Measurements from ENCODE around the gene LRRTM1. TPM values are rescaled to one million over a fixed set of nuclear protein-coding genes. Genes with fewer than 3 reads are reported as not detected.

LRRTM1 gene
- total and polyA plus RNA-seq, 3 experiments from 2014 or later = not detected

- no peak for DNase-seq
- H3K27ac ChIP-seq (ENCODE audit: low read depth, low read length) = no peak overlapping the region
- no peak overlapping the region for H3K27ac Mint-ChIP-seq
- H3K36me3 Mint-ChIP-seq = no peaks in the 10 kb centered on the region
- H3K27me3 Mint-ChIP-seq = peaks cover 0 to 3% of the 10 kb centered on the region in 2 donors
- POLR2A ChIA-PET = no interaction called here
- H3K4me1 ChIP-seq (ENCODE audit: insufficient read depth, low read length) = no peaks in the 10 kb centered on the region
- H3K4me3 Mint-ChIP-seq = no peak overlapping the region
- CTCF ChIA-PET = no interaction called here
- H3K9me3 ChIP-seq (ENCODE audit: low read length) = no peaks in the 10 kb centered on the region
- H3K4me3 ChIP-seq (ENCODE audit: low read length) = no peak overlapping the region
- H3K36me3 ChIP-seq (ENCODE audit: insufficient read depth, low read length) = no peaks in the 10 kb centered on the region
- H3K4me1 Mint-ChIP-seq = no peaks in the 10 kb centered on the region
- H3K27me3 ChIP-seq (ENCODE audit: insufficient read depth, low read length, poor library complexity, severe bottlenecking) = no peaks in the 10 kb centered on the region
- peaks cover 2 to 16% (median 3%) of the 10 kb centered on the region in 5 donors for H3K9me3 Mint-ChIP-seq
These were observed 17.9 kb upstream of the LRRTM1 start for GRCh38 chr2:80322311-80322920.

- Mint-ChIP-seq H3K36me3 (peaks cover 0 to 2% (median 0%) of the 10 kb centered on the region in 3 donors), H3K27me3 (no peaks in the 10 kb centered on the region), H3K27ac (no peak overlapping the region), H3K4me3 (no peak overlapping the region), H3K4me1 (no peaks in the 10 kb centered on the region), H3K9me3 (peaks cover 0 to 17% (median 11%) of the 10 kb centered on the region in 5 donors)
- no peak for DNase-seq
- ChIA-PET CTCF (no interaction called here), POLR2A (no interaction called here)
- Histone ChIP-seq H3K4me1 (ENCODE audit: insufficient read depth, low read length) (no peaks in the 10 kb centered on the region), H3K27me3 (ENCODE audit: insufficient read depth, low read length, poor library complexity, severe bottlenecking) (no peaks in the 10 kb centered on the region), H3K4me3 (ENCODE audit: low read length) (no peak overlapping the region), H3K36me3 (ENCODE audit: insufficient read depth, low read length) (no peaks in the 10 kb centered on the region), H3K9me3 (ENCODE audit: low read length) (no peaks in the 10 kb centered on the region), H3K27ac (ENCODE audit: low read depth, low read length) (peak overlapping the region; percentile 14)
These were observed 7.8 kb upstream of the LRRTM1 start for GRCh38 chr2:80312282-80312839.

- POLR2A ChIA-PET = no interaction called here
These were observed 6.8 kb upstream of the LRRTM1 start for GRCh38 chr2:80311304-80311703.

GRCh38 chr2:80303006-80303908, 1.3 kb downstream of the LRRTM1 start:
- no peak overlapping the region for H3K27ac Mint-ChIP-seq
- no peaks in the 10 kb centered on the region for H3K9me3 ChIP-seq (ENCODE audit: low read length)
- no peaks in the 10 kb centered on the region for H3K36me3 ChIP-seq (ENCODE audit: insufficient read depth, low read length)
- H3K27me3 ChIP-seq (ENCODE audit: insufficient read depth, low read length, poor library complexity, severe bottlenecking) = no peaks in the 10 kb centered on the region
- no peak for DNase-seq
- POLR2A ChIA-PET = no interaction called here
- H3K27me3 Mint-ChIP-seq = peaks cover 12 to 36% of the 10 kb centered on the region in 2 donors
- no peaks in the 10 kb centered on the region for H3K4me1 ChIP-seq (ENCODE audit: insufficient read depth, low read length)
- H3K27ac ChIP-seq (ENCODE audit: low read depth, low read length) = no peak overlapping the region
- CTCF ChIA-PET = no interaction called here
- H3K9me3 Mint-ChIP-seq = peaks cover 2 to 29% (median 15%) of the 10 kb centered on the region in 5 donors
- no peaks in the 10 kb centered on the region for H3K4me1 Mint-ChIP-seq
- H3K36me3 Mint-ChIP-seq = no peaks in the 10 kb centered on the region
- H3K4me3 ChIP-seq (ENCODE audit: low read length) = no peak overlapping the region
- H3K4me3 Mint-ChIP-seq = no peak overlapping the region

More at GRCh38 chr2:80311304-80311703, 6.8 kb upstream of the LRRTM1 start:
- H3K4me3 ChIP-seq (ENCODE audit: low read length) = no peak overlapping the region
- H3K27me3 ChIP-seq (ENCODE audit: insufficient read depth, low read length, poor library complexity, severe bottlenecking) = no peaks in the 10 kb centered on the region
- no peak overlapping the region for H3K4me3 Mint-ChIP-seq
- no peaks in the 10 kb centered on the region for H3K4me1 ChIP-seq (ENCODE audit: insufficient read depth, low read length)
- H3K27ac ChIP-seq (ENCODE audit: low read depth, low read length) = no peak overlapping the region
- CTCF ChIA-PET = no interaction called here
- no peak overlapping the region for H3K27ac Mint-ChIP-seq
- no peak for DNase-seq
- no peaks in the 10 kb centered on the region for H3K9me3 ChIP-seq (ENCODE audit: low read length)
- H3K9me3 Mint-ChIP-seq = peaks cover 0 to 16% (median 11%) of the 10 kb centered on the region in 5 donors
- peaks cover 0 to 2% (median 0%) of the 10 kb centered on the region in 3 donors for H3K36me3 Mint-ChIP-seq
- no peaks in the 10 kb centered on the region for H3K4me1 Mint-ChIP-seq
- H3K27me3 Mint-ChIP-seq = peaks cover 0 to under 1% of the 10 kb centered on the region in 2 donors
- no peaks in the 10 kb centered on the region for H3K36me3 ChIP-seq (ENCODE audit: insufficient read depth, low read length)

GRCh38 chr2:80302314-80303005, 2.1 kb downstream of the LRRTM1 start:
- H3K4me1 ChIP-seq (ENCODE audit: insufficient read depth, low read length) = no peaks in the 10 kb centered on the region
- H3K9me3 Mint-ChIP-seq = peaks cover 0 to 27% (median 15%) of the 10 kb centered on the region in 5 donors
- peaks cover 12 to 36% of the 10 kb centered on the region in 2 donors for H3K27me3 Mint-ChIP-seq
- no peak overlapping the region for H3K4me3 ChIP-seq (ENCODE audit: low read length)
- no peak overlapping the region for H3K27ac Mint-ChIP-seq
- no peaks in the 10 kb centered on the region for H3K9me3 ChIP-seq (ENCODE audit: low read length)
- no peak overlapping the region for H3K4me3 Mint-ChIP-seq
- no peak overlapping the region for H3K27ac ChIP-seq (ENCODE audit: low read depth, low read length)
- ChIA-PET POLR2A (no interaction called here), CTCF (no interaction called here)
- no peaks in the 10 kb centered on the region for H3K27me3 ChIP-seq (ENCODE audit: insufficient read depth, low read length, poor library complexity, severe bottlenecking)
- H3K4me1 Mint-ChIP-seq = no peaks in the 10 kb centered on the region
- no peaks in the 10 kb centered on the region for H3K36me3 ChIP-seq (ENCODE audit: insufficient read depth, low read length)
- no peak for DNase-seq
- no peaks in the 10 kb centered on the region for H3K36me3 Mint-ChIP-seq

- no peak overlapping the region for H3K4me3 ChIP-seq (ENCODE audit: low read length)
- H3K27me3 Mint-ChIP-seq = peaks cover 12 to 36% of the 10 kb centered on the region in 2 donors
- H3K9me3 Mint-ChIP-seq = peaks cover 0 to 29% (median 15%) of the 10 kb centered on the region in 5 donors
- POLR2A ChIA-PET = no interaction called here
- CTCF ChIA-PET = no interaction called here
- H3K36me3 ChIP-seq (ENCODE audit: insufficient read depth, low read length) = no peaks in the 10 kb centered on the region
- H3K36me3 Mint-ChIP-seq = no peaks in the 10 kb centered on the region
- no peak overlapping the region for H3K4me3 Mint-ChIP-seq
- no peaks in the 10 kb centered on the region for H3K4me1 Mint-ChIP-seq
- H3K27ac ChIP-seq (ENCODE audit: low read depth, low read length) = no peak overlapping the region
- no peaks in the 10 kb centered on the region for H3K4me1 ChIP-seq (ENCODE audit: insufficient read depth, low read length)
- DNase-seq = no peak
- H3K27ac Mint-ChIP-seq = no peak overlapping the region
- no peaks in the 10 kb centered on the region for H3K27me3 ChIP-seq (ENCODE audit: insufficient read depth, low read length, poor library complexity, severe bottlenecking)
- no peaks in the 10 kb centered on the region for H3K9me3 ChIP-seq (ENCODE audit: low read length)
These were observed 2.6 kb downstream of the LRRTM1 start for GRCh38 chr2:80302001-80302313.

GRCh38 chr2:80300954-80301353, 3.6 kb downstream of the LRRTM1 start:
- H3K36me3 Mint-ChIP-seq = no peaks in the 10 kb centered on the region
- ChIA-PET CTCF (no interaction called here), POLR2A (no interaction called here)
- no peak overlapping the region for H3K4me3 Mint-ChIP-seq
- no peak overlapping the region for H3K27ac Mint-ChIP-seq
- peaks cover 12 to 33% of the 10 kb centered on the region in 2 donors for H3K27me3 Mint-ChIP-seq
- H3K4me1 ChIP-seq (ENCODE audit: insufficient read depth, low read length) = no peaks in the 10 kb centered on the region
- DNase-seq = no peak
- H3K9me3 ChIP-seq (ENCODE audit: low read length) = no peaks in the 10 kb centered on the region
- H3K4me1 Mint-ChIP-seq = no peaks in the 10 kb centered on the region
- H3K9me3 Mint-ChIP-seq = peaks cover 0 to 24% (median 15%) of the 10 kb centered on the region in 5 donors
- no peaks in the 10 kb centered on the region for H3K27me3 ChIP-seq (ENCODE audit: insufficient read depth, low read length, poor library complexity, severe bottlenecking)
- no peak overlapping the region for H3K4me3 ChIP-seq (ENCODE audit: low read length)
- no peak overlapping the region for H3K27ac ChIP-seq (ENCODE audit: low read depth, low read length)
- H3K36me3 ChIP-seq (ENCODE audit: insufficient read depth, low read length) = no peaks in the 10 kb centered on the region

- H3K36me3 Mint-ChIP-seq = no peaks in the 10 kb centered on the region
- CTCF ChIA-PET = no interaction called here
These were observed 4.2 kb downstream of the LRRTM1 start for GRCh38 chr2:80300346-80300745.

More at GRCh38 chr2:80300346-80300745, 4.2 kb downstream of the LRRTM1 start:
- POLR2A ChIA-PET = no interaction called here
- no peaks in the 10 kb centered on the region for H3K27me3 ChIP-seq (ENCODE audit: insufficient read depth, low read length, poor library complexity, severe bottlenecking)
- DNase-seq = no peak
- H3K27ac ChIP-seq (ENCODE audit: low read depth, low read length) = no peak overlapping the region
- Mint-ChIP-seq H3K27ac (peak overlapping the region in 1 of 8 donors; percentile 24), H3K4me3 (no peak overlapping the region), H3K4me1 (no peaks in the 10 kb centered on the region), H3K27me3 (peaks cover 8 to 31% of the 10 kb centered on the region in 2 donors), H3K9me3 (peaks cover 2 to 19% (median 17%) of the 10 kb centered on the region in 5 donors)
- no peaks in the 10 kb centered on the region for H3K36me3 ChIP-seq (ENCODE audit: insufficient read depth, low read length)
- H3K9me3 ChIP-seq (ENCODE audit: low read length) = no peaks in the 10 kb centered on the region
- H3K4me3 ChIP-seq (ENCODE audit: low read length) = no peak overlapping the region
- no peaks in the 10 kb centered on the region for H3K4me1 ChIP-seq (ENCODE audit: insufficient read depth, low read length)
